ENCODE data around the gene CCDC117. TPM values are rescaled to one million over a fixed set of nuclear protein-coding genes. Genes with fewer than 3 reads are reported as not detected.
"Not testable (repeated sequence)": the region's sequence is repeated elsewhere in the genome, so short reads cannot be mapped to it uniquely, and the experiment has no call there.

CCDC117 gene
- total RNA-seq, 1 donor from 2014 or later, result 13.2 TPM

GRCh38 chr22:28820885-28821284 is 48.4 kb downstream of the CCDC117 start:
- DNase-seq, result no peak
- intact Hi-C loops (cut with micrococcal nuclease), result no loop called here
- no peak for ATAC-seq

- DNase-seq (no peak), ATAC-seq (no peak)
- intact Hi-C loops (cut with micrococcal nuclease), result no loop called here
Observed at GRCh38 chr22:28821452-28821851, 49.0 kb downstream of the CCDC117 start.

- ATAC-seq (no peak), DNase-seq (no peak)
- intact Hi-C loops (cut with micrococcal nuclease), result no loop called here
Observed at GRCh38 chr22:28822930-28823551, 50.5 kb downstream of the CCDC117 start.

- DNase-seq; ATAC-seq; intact Hi-C loops (cut with micrococcal nuclease): not testable (repeated sequence)
Observed at GRCh38 chr22:28824455-28824854, 52.0 kb downstream of the CCDC117 start.

GRCh38 chr22:28826430-28826829 is 53.9 kb downstream of the CCDC117 start:
- intact Hi-C loops (cut with micrococcal nuclease), result loop anchor here (5.0 kb wide), 1 partner anchor 229 kb away; no protein-coding TSS in a partner anchor
- not testable (repeated sequence) for ATAC-seq, DNase-seq

GRCh38 chr22:28826921-28827320 is 54.4 kb downstream of the CCDC117 start:
- DNase-seq, result no peak
- intact Hi-C loops (cut with micrococcal nuclease), result loop anchor here (5.0 kb wide), 1 partner anchor 230 kb away; no protein-coding TSS in a partner anchor
- no peak for ATAC-seq

GRCh38 chr22:28829358-28830181 is 57.1 kb downstream of the CCDC117 start:
- intact Hi-C loops (cut with micrococcal nuclease), result loop anchor here (5.0 kb wide), 1 partner anchor 232 kb away; no protein-coding TSS in a partner anchor
- DNase-seq (peak; percentile 80), ATAC-seq (peak; percentile 94)

- ATAC-seq (no peak), DNase-seq (no peak)
- intact Hi-C loops (cut with micrococcal nuclease), result no loop called here
Observed at GRCh38 chr22:28830441-28830840, 57.9 kb downstream of the CCDC117 start.

- intact Hi-C loops (cut with micrococcal nuclease), result no loop called here
- DNase-seq, result no peak
- no peak for ATAC-seq
Observed at GRCh38 chr22:28831140-28832072, 58.9 kb downstream of the CCDC117 start.

GRCh38 chr22:28832731-28833130 is 60.2 kb downstream of the CCDC117 start:
- intact Hi-C loops (cut with micrococcal nuclease), result no loop called here
- ATAC-seq, result no peak
- DNase-seq, result no peak

GRCh38 chr22:28833276-28833923 is 60.9 kb downstream of the CCDC117 start:
- intact Hi-C loops (cut with micrococcal nuclease), result no loop called here
- DNase-seq (no peak), ATAC-seq (no peak)

- intact Hi-C loops (cut with micrococcal nuclease), result no loop called here
- DNase-seq, result no peak
- no peak for ATAC-seq
Observed at GRCh38 chr22:28835630-28836189, 63.2 kb downstream of the CCDC117 start.

GRCh38 chr22:28837640-28838039 is 65.1 kb downstream of the CCDC117 start:
- ATAC-seq (no peak), DNase-seq (no peak)
- intact Hi-C loops (cut with micrococcal nuclease), result no loop called here

Other genes with a start within 250 kb of the CCDC117 start
- gene TTC28, start 92.9 kb upstream of the CCDC117 start, total RNA-seq, result 17.0 TPM
- gene CHEK2, start 30.9 kb upstream of the CCDC117 start, total RNA-seq, result 1.3 TPM
- 11.1 TPM for gene HSCB, start 30.7 kb upstream of the CCDC117 start, total RNA-seq
- 73.7 TPM for gene XBP1, start 27.9 kb downstream of the CCDC117 start, total RNA-seq
- gene ZNRF3, start 110.9 kb downstream of the CCDC117 start, total RNA-seq, result 6.9 TPM

Measured in left ventricle myocardium superior (tissue), 1 donor.